ENCODE data around the gene SIGLEC14.
"Not testable (repeated sequence)": the region's sequence is repeated elsewhere in the genome, so short reads cannot be mapped to it uniquely, and the experiment has no call there.

SIGLEC14 gene, protein sequence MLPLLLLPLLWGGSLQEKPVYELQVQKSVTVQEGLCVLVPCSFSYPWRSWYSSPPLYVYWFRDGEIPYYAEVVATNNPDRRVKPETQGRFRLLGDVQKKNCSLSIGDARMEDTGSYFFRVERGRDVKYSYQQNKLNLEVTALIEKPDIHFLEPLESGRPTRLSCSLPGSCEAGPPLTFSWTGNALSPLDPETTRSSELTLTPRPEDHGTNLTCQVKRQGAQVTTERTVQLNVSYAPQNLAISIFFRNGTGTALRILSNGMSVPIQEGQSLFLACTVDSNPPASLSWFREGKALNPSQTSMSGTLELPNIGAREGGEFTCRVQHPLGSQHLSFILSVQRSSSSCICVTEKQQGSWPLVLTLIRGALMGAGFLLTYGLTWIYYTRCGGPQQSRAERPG

DNA sequence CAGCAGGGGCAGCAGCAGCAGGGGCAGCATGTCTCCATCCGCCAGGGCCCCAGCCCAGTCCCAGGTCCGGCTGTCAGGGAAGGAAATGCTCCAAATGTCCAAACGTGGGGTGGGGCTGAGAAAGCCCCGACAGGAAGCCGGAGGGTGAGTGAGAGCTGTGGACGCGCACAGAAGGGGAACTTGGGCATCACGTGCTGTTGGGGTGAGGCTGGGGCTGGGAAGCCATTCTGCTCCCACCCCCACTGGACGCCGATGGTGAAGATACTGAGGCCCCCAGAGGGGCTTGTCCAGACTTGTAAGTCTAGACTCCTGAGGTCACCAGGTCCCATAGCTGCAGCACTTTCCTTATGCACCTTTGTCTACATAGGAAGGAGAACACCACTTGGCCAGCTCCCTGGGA lies at the start of gene SIGLEC14:
TSS of gene SIGLEC14 (minus strand) at position 96 of the 400 bp plus-strand sequence. CDS start at position 30, 66 bp downstream.
- not testable (repeated sequence) for H3K36me3 ChIP-seq (ENCODE audit: insufficient read depth, low read length); H3K9me3 ChIP-seq (ENCODE audit: low read depth, low read length)

DNA sequence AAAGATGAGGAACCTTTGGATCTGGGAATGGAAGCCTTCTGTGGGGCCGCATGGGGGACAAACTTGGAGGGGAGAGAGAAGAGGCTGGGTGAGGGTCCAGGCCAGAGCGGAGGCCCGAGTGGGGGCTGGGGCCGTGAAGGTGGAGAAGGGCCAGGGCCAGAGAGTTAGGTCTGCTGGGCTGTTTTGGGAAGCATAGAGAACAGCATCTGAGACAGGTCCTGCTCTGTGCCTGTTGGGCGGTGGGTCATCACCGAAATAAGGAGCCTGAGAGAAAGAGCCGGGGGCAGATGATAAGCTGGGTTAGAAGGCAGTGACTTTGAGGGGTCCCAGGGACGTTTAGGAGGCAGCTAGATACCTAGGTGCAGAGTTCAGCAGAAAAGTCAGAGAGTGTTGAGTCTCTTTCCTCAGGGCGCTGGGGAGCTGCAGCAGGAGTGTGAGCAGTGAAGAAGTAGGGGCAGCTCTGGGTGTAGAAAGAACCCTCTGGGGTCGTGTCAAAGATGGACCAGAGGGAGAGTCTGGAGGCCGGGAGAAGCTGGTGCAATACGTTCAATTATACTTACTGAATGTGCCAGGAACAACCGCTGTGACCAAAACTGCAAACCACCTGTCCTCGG lies 49.2 kb upstream of the SIGLEC14 start:
- H3K27ac ChIP-seq, result no peak overlapping the region
- H3K9me3 ChIP-seq (ENCODE audit: low read depth, low read length), result no peaks in the 10 kb centered on the region
- H3K9ac ChIP-seq (ENCODE audit: insufficient read length), result no peak overlapping the region
- TF ChIP-seq POLR2AphosphoS5 (IDR thresholded peaks at IDR 0.05; ENCODE audit: borderline replicate concordance, low read depth, low read length) (no peak), FOXP2 (optimal IDR thresholded peaks at IDR 0.05; ENCODE audit: control extremely low read depth, extremely low read length, insufficient read depth) (no peak), EZH2 (IDR thresholded peaks at IDR 0.05) (no peak)
- no peak overlapping the region for H3K4me3 ChIP-seq
- no peak for DNase-seq (ENCODE audit: low read depth, low spot score)
- H3K36me3 ChIP-seq (ENCODE audit: insufficient read depth, low read length), result peaks cover 58% of the 10 kb centered on the region

More for the DNA sequence above, at the start of gene SIGLEC14:
- DNase-seq (ENCODE audit: low read depth, low spot score); H3K4me3 ChIP-seq; H3K9ac ChIP-seq (ENCODE audit: insufficient read length); H3K27ac ChIP-seq: not testable (repeated sequence)

DNA sequence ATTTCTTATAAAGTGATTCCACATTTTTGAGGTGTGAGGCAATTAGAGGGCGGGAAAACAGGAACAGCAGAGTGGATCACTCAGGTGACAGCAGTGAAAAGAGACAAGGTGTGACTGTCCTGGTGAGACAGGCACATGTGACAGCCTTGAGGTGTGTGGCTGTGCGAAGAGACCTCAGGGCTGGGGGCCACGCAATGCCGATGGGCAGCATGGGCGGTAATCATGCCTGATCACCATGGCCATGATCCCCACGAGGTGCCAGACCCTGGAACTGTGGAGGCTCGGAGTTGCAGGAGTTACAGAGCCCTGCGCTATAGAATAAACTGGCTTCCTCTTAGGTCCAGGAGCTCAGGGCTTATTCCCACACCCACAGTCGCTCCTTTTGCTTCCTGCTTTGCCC lies 48.5 kb upstream of the SIGLEC14 start:
- no peak for DNase-seq (ENCODE audit: low read depth, low spot score)
- TF ChIP-seq FOXP2 (optimal IDR thresholded peaks at IDR 0.05; ENCODE audit: control extremely low read depth, extremely low read length, insufficient read depth) (no peak), EZH2 (IDR thresholded peaks at IDR 0.05) (no peak)
- Histone ChIP-seq H3K9me3 (ENCODE audit: low read depth, low read length) (no peaks in the 10 kb centered on the region), H3K9ac (ENCODE audit: insufficient read length) (no peak overlapping the region), H3K4me3 (no peak overlapping the region), H3K27ac (no peak overlapping the region), H3K36me3 (ENCODE audit: insufficient read depth, low read length) (peaks cover 52% of the 10 kb centered on the region)

DNA sequence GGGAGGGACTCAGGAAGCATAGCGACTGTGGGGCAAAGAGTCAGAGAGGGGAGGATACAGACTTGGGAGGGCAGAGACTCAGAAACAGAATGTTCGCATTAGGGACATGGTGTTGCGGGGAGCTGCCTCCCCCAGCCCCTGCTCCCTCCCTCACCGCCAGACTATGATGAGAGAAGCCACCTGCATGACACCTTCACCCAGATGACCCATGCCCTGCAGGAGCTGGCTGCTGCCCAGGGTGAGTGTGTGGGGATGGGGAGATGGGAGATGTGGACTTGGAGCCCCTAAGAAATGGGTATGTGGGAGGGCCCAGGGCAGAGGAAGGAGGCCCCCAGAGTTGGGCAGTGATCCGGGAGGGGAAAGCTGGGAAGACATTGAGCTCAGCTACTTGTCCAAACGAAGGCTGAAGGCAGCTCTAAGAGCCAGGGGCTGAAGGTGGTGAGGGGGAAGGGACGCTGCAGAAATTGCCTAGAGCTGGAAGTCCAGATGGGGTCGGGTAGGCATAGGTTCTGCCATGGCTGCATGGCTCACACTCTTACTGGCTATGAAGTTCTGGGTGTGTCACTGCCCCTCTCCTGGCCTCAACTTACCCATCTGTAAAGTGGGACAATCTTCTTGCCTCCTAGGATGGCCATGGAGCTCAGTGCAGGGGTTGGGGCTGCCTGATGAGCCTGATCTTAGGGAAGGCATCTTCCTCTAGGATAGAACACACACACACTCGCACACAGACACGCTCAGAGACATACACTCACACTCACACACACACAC lies 47.9 kb upstream of the SIGLEC14 start:
- no peak for DNase-seq (ENCODE audit: low read depth, low spot score)

DNA sequence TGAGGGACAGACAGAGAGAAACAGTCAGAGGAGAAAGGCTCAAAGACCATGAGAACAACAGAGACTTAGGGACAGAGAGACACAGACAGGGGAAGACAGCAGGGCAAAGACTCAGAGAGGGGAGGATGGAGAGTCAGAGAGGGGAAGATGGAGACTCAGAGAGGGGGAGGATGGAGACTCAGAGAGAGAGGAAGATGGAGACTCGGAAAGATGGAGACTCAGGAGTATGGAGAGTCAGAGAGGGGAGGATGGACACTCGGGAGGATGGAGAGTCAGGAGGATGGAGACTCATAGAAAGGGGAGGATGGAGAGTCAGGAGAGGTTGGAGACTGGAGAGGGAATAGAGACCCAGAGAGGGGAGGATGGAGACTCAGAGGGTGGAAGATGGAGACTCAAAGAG lies 47.2 kb upstream of the SIGLEC14 start:
- H3K36me3 ChIP-seq (ENCODE audit: insufficient read depth, low read length), result peaks cover 48% of the 10 kb centered on the region; the same call in 1 of the 2 replicates
- DNase-seq (ENCODE audit: low read depth, low spot score), result no peak
- no peak overlapping the region for H3K27ac ChIP-seq
- H3K9me3 ChIP-seq (ENCODE audit: low read depth, low read length), result no peaks in the 10 kb centered on the region
- no peak overlapping the region for H3K4me3 ChIP-seq
- no peak overlapping the region for H3K9ac ChIP-seq (ENCODE audit: insufficient read length)
- TF ChIP-seq EZH2 (IDR thresholded peaks at IDR 0.05), result no peak
- TF ChIP-seq FOXP2 (optimal IDR thresholded peaks at IDR 0.05; ENCODE audit: control extremely low read depth, extremely low read length, insufficient read depth), result no peak
- TF ChIP-seq POLR2AphosphoS5 (IDR thresholded peaks at IDR 0.05; ENCODE audit: borderline replicate concordance, low read depth, low read length), result no peak

More for the DNA sequence above, 47.9 kb upstream of the SIGLEC14 start:
- Histone ChIP-seq H3K27ac (no peak overlapping the region), H3K4me3 (no peak overlapping the region), H3K9me3 (ENCODE audit: low read depth, low read length) (no peaks in the 10 kb centered on the region), H3K36me3 (ENCODE audit: insufficient read depth, low read length) (peaks cover 51% of the 10 kb centered on the region; the same call in 1 of the 2 replicates), H3K9ac (ENCODE audit: insufficient read length) (no peak overlapping the region)
- no peak for TF ChIP-seq POLR2AphosphoS5 (IDR thresholded peaks at IDR 0.05; ENCODE audit: borderline replicate concordance, low read depth, low read length)
- no peak for TF ChIP-seq EZH2 (IDR thresholded peaks at IDR 0.05)
- no peak for TF ChIP-seq FOXP2 (optimal IDR thresholded peaks at IDR 0.05; ENCODE audit: control extremely low read depth, extremely low read length, insufficient read depth)

DNA sequence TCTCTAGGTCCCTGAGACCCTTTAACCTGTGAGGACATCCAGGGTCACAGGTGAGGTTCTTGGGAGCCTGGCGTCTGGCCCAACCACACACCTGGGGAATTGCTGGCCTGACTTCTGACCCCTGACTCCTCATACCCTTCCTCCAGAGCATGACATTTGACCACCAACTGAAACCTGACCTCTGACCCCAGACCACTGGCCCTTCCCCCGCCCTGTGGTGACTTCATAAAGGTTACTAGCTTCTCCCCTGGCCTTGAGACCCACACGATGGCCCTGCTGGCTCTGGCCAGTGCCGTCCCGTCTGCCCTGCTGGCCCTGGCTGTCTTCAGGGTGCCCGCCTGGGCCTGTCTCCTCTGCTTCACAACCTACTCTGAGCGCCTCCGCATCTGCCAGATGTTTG lies 46.6 kb upstream of the SIGLEC14 start, which contains the start of gene SPACA6:
TSS of gene SPACA6 (plus strand) at position 71 of the 400 bp plus-strand sequence. CDS start at position 268, 197 bp downstream.
- no peak within 1 kb of the TSS for H3K9ac ChIP-seq (ENCODE audit: insufficient read length)
- H3K36me3 ChIP-seq (ENCODE audit: insufficient read depth, low read length), result peaks cover 43% of the 10 kb centered on the region; the same call in 1 of the 2 replicates

DNA sequence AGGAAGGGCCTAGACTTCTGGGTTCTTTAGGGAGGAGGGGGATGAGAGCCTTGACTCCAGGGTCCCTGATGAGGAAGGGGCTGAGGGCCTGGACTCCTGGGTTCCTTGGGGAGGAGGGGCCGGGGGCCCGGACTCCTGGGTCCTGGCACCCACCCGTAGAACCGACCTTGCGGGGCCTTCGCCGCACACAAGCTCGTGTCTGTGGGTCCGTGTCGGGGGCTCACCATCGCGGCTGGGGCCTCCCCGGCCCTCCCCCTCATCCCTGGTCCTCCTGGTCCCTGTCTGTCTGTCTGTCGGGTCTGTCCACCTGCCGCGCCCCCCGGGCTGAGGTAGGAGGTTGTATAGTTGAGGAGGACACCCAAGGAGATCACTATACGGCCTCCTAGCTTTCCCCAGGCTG lies 45.8 kb upstream of the SIGLEC14 start:
- peaks cover 35% of the 10 kb centered on the region; the same call in 1 of the 2 replicates for H3K36me3 ChIP-seq (ENCODE audit: insufficient read depth, low read length)
- no peak overlapping the region for H3K9ac ChIP-seq (ENCODE audit: insufficient read length)
- H3K9me3 ChIP-seq (ENCODE audit: low read depth, low read length), result no peaks in the 10 kb centered on the region
- H3K27ac ChIP-seq, result no peak overlapping the region
- DNase-seq (ENCODE audit: low read depth, low spot score), result no peak
- no peak overlapping the region for H3K4me3 ChIP-seq
- no peak for TF ChIP-seq EZH2 (IDR thresholded peaks at IDR 0.05)
- TF ChIP-seq FOXP2 (optimal IDR thresholded peaks at IDR 0.05; ENCODE audit: control extremely low read depth, extremely low read length, insufficient read depth), result no peak

More for the DNA sequence above, 46.6 kb upstream of the SIGLEC14 start, which contains the start of gene SPACA6:
- no peak within 1 kb of the TSS for H3K4me3 ChIP-seq
- no peak within 1 kb of the TSS for H3K27ac ChIP-seq
- no peaks in the 10 kb centered on the region for H3K9me3 ChIP-seq (ENCODE audit: low read depth, low read length)
- TF ChIP-seq EZH2 (IDR thresholded peaks at IDR 0.05) (no peak), POLR2AphosphoS5 (IDR thresholded peaks at IDR 0.05; ENCODE audit: borderline replicate concordance, low read depth, low read length) (no peak), FOXP2 (optimal IDR thresholded peaks at IDR 0.05; ENCODE audit: control extremely low read depth, extremely low read length, insufficient read depth) (no peak)
- DNase-seq (ENCODE audit: low read depth, low spot score), result no peak

All from SK-N-MC (cell line).